Neuronal stem cell (in vitro differentiated cells): Measurements from ENCODE around the gene CAND2.
"Not testable (repeated sequence)": the region's sequence is repeated elsewhere in the genome, so short reads cannot be mapped to it uniquely, and the experiment has no call there.

Source experiments
- DNase-seq: peaks from one replicate; pipeline ENCODE4 v3.0.0-alpha.2; 2013; ENCODE audit warnings: low spot score
- H2AFZ ChIP-seq: one replicate; pipeline ENCODE4 v1.6.1; 2013; ENCODE audit warnings: mild to moderate bottlenecking, low read length, inconsistent platforms
- H2AK5ac ChIP-seq: 2 replicates; pipeline ENCODE4 v1.6.1; 2013; ENCODE audit warnings: low read depth, mild to moderate bottlenecking, inconsistent platforms, low read length, moderate library complexity, mixed read lengths
- H2BK120ac ChIP-seq: 2 replicates; pipeline ENCODE4 v1.6.1; 2013; ENCODE audit warnings: low read depth, mild to moderate bottlenecking, inconsistent platforms, low read length, moderate library complexity, mixed read lengths
- H2BK12ac ChIP-seq: one replicate; pipeline ENCODE4 v1.6.1; 2013; ENCODE audit warnings: low read length, inconsistent platforms
- H2BK15ac ChIP-seq: 2 replicates; pipeline ENCODE4 v1.6.1; 2013; ENCODE audit warnings: mild to moderate bottlenecking, low read length, inconsistent platforms, mixed read lengths
- H2BK5ac ChIP-seq: one replicate; pipeline ENCODE4 v1.6.1; 2013; ENCODE audit warnings: inconsistent platforms, mild to moderate bottlenecking, low read length, moderate library complexity
- H3K14ac ChIP-seq: one replicate; pipeline ENCODE4 v1.6.1; 2013; ENCODE audit warnings: low read length, inconsistent platforms
- H3K18ac ChIP-seq: 2 replicates; pipeline ENCODE4 v1.6.1; 2013; ENCODE audit warnings: low read length, inconsistent platforms
- H3K23ac ChIP-seq: 2 replicates; pipeline ENCODE4 v1.6.1; 2013; ENCODE audit warnings: low read depth, mild to moderate bottlenecking, mixed read lengths, low read length, inconsistent platforms; ENCODE audit not compliant: poor library complexity
- H3K27ac ChIP-seq: replicated peaks from 3 replicates; pipeline ENCODE4 v1.5.1; 2013; ENCODE audit warnings: low read length, inconsistent platforms
- H3K27me3 ChIP-seq, 3 experiments: 2 replicates each; pipeline ENCODE4 v1.6.1; 2013; ENCODE audit warnings: low read length in 3 of 3, mild to moderate bottlenecking in 2 of 3, inconsistent platforms in 1 of 3, low read depth in 1 of 3, mixed read lengths in 1 of 3, moderate library complexity in 1 of 3; ENCODE audit not compliant: control insufficient read depth in 3 of 3, insufficient read depth in 3 of 3
- H3K36me3 ChIP-seq, 2 donors: replicated peaks in 1 of 2; 2 replicates each; pipeline ENCODE4 v1.6.1; 2013; ENCODE audit warnings: low read length in 2 of 2; ENCODE audit not compliant: control insufficient read depth in 2 of 2, insufficient read depth in 2 of 2
- H3K4ac ChIP-seq: 2 replicates; pipeline ENCODE4 v1.6.1; 2013; ENCODE audit warnings: inconsistent platforms, mild to moderate bottlenecking, low read length, moderate library complexity
- H3K4me1 ChIP-seq, 2 donors: 1 replicate in 1 of 2; 2 replicates in 1 of 2; pipeline ENCODE4 v1.6.1; 2013; ENCODE audit warnings: low read length in 2 of 2, low read depth in 1 of 2; ENCODE audit not compliant: control insufficient read depth in 2 of 2, insufficient read depth in 1 of 2
- H3K4me2 ChIP-seq: one replicate; pipeline ENCODE4 v1.6.1; 2013; ENCODE audit warnings: mild to moderate bottlenecking, low read length, inconsistent platforms; ENCODE audit not compliant: insufficient read depth, poor library complexity, severe bottlenecking
- H3K4me3 ChIP-seq, 2 donors: 2 replicates each; pipeline ENCODE4 v1.5.1; 2013; ENCODE audit warnings: low read length in 2 of 2, mild to moderate bottlenecking in 2 of 2, inconsistent platforms in 1 of 2, moderate library complexity in 1 of 2
- H3K79me1 ChIP-seq: one replicate; pipeline ENCODE4 v1.6.1; 2013; ENCODE audit warnings: low read depth, mild to moderate bottlenecking, inconsistent platforms, low read length, moderate library complexity
- H3K9ac ChIP-seq: one replicate; pipeline ENCODE4 v1.6.1; 2013; ENCODE audit warnings: mild to moderate bottlenecking, low read depth, low read length, inconsistent platforms; ENCODE audit not compliant: poor library complexity
- H3K9me3 ChIP-seq, 2 donors: replicated peaks in 1 of 2; 2 replicates each; pipeline versions ENCODE3 to v1.6.1; 2013; ENCODE audit warnings: low read length in 2 of 2, mild to moderate bottlenecking in 2 of 2, inconsistent platforms in 1 of 2, low read depth in 1 of 2, mixed read lengths in 1 of 2, moderate library complexity in 1 of 2; ENCODE audit not compliant: control insufficient read depth in 2 of 2, insufficient read depth in 1 of 2
- H4K8ac ChIP-seq: one replicate; pipeline ENCODE4 v1.6.1; 2013; ENCODE audit warnings: low read depth, mild to moderate bottlenecking, inconsistent platforms, low read length, moderate library complexity
- H4K91ac ChIP-seq: one replicate; pipeline ENCODE4 v1.6.1; 2013; ENCODE audit warnings: low read length, low read depth, mild to moderate bottlenecking, inconsistent platforms; ENCODE audit not compliant: poor library complexity
- WGBS, 2 donors: extraction: QIAGEN DNeasy Blood & Tissue Kit; methylation state at CpG; one replicate each; pipeline ENCODE4 v1.1.7; 2013; ENCODE audit warnings: missing lambda C conversion rate in 2 of 2, mixed read lengths in 1 of 2; ENCODE audit not compliant: insufficient read length in 2 of 2, insufficient replicate concordance in 1 of 2; ENCODE audit errors: extremely low coverage in 2 of 2; 5-methylcytosine and 5-hydroxymethylcytosine counted together

Gene CAND2

DNA sequence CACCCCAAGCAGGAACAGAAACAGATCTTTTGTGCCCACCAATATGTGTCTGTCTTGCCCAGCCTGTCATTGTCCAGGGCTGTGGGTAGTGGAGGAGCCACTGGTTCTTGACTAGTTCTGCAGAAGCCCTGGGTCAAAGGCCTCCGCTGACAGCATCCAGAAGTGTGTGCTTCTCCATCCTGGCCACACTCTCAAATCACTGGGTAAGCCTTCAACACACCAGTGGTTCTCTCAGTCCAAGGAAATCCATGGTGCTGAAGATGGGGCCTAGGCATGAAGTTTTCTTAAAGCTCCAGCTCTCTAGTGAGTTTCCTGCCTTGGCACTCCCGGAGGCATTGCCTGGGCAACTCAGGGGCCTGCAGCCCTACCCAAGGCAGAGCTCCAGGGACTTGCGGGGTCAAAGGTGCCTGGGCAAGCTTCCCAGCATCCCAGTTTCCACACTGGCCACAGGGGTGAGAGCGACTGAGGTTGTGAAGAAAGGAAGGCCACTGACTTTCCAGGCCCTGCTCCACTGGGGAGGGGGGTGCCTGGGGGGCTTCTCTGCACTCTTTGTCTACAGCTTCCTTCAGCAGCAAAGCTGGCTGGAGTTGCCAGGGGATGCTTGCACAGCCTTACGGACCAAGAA is 82.8 kb downstream of the CAND2 start:
- H3K18ac ChIP-seq, result no peak overlapping the region
- peaks cover 9 to 11% of the 10 kb centered on the region in 2 donors for H3K4me1 ChIP-seq
- no peak overlapping the region for H4K8ac ChIP-seq
- no peak overlapping the region for H3K9ac ChIP-seq
- H2BK120ac ChIP-seq, result no peak overlapping the region
- no peak overlapping the region for H2AFZ ChIP-seq
- H3K27ac ChIP-seq, result no peak overlapping the region
- H3K23ac ChIP-seq, result peak overlapping the region; percentile 25
- H3K79me1 ChIP-seq, result no peaks in the 10 kb centered on the region
- no peak overlapping the region for H2BK5ac ChIP-seq
- DNase-seq, result no peak
- H2AK5ac ChIP-seq, result no peak overlapping the region
- no peak overlapping the region for H3K4me3 ChIP-seq
- no peaks in the 10 kb centered on the region for H3K36me3 ChIP-seq
- no peak overlapping the region for H2BK15ac ChIP-seq
- H4K91ac ChIP-seq, result no peak overlapping the region
- H3K4ac ChIP-seq, result no peak overlapping the region
- H3K9me3 ChIP-seq, result no peaks in the 10 kb centered on the region
- no CpG with 5 or more reads among the region's 5 CpGs for WGBS, 2 donors
- H2BK12ac ChIP-seq, result no peak overlapping the region
- H3K14ac ChIP-seq, result no peak overlapping the region
- no peak overlapping the region for H3K4me2 ChIP-seq
- peaks cover 0 to 25% (median 2%) of the 10 kb centered on the region in 3 experiments for H3K27me3 ChIP-seq

- H3K4me1 ChIP-seq, H3K4me2 ChIP-seq, H4K8ac ChIP-seq, H4K91ac ChIP-seq, H3K18ac ChIP-seq, H3K79me1 ChIP-seq, H3K9me3 ChIP-seq, H3K4me3 ChIP-seq, H2BK12ac ChIP-seq, H3K9ac ChIP-seq, H3K14ac ChIP-seq, H3K27ac ChIP-seq, H2BK15ac ChIP-seq, H2AK5ac ChIP-seq, DNase-seq, H2BK5ac ChIP-seq, H3K23ac ChIP-seq, H2BK120ac ChIP-seq, H3K36me3 ChIP-seq, H2AFZ ChIP-seq, H3K4ac ChIP-seq: not testable (repeated sequence)
- peaks cover 0 to 30% (median 0%) of the 10 kb centered on the region in 3 experiments for H3K27me3 ChIP-seq
- WGBS, 2 donors, result no CpG with 5 or more reads among the region's 12 CpGs
Measured at GRCh38 chr3:12881858-12882257, 85.4 kb downstream of the CAND2 start.

GRCh38 chr3:12882336-12883310 is 86.1 kb downstream of the CAND2 start:
- Histone ChIP-seq H2AFZ (no peak overlapping the region), H3K23ac (no peak overlapping the region), H3K27me3 (peaks cover 0 to 23% (median 0%) of the 10 kb centered on the region in 3 experiments), H2BK5ac (no peak overlapping the region), H3K79me1 (no peaks in the 10 kb centered on the region), H3K18ac (peak overlapping the region; percentile 39), H2AK5ac (no peak overlapping the region), H3K9me3 (no peaks in the 10 kb centered on the region), H4K8ac (no peak overlapping the region), H3K9ac (no peak overlapping the region), H3K36me3 (no peaks in the 10 kb centered on the region), H3K4me2 (no peak overlapping the region), H3K4me1 (peaks cover 0 to 2% of the 10 kb centered on the region in 2 donors), H3K4ac (no peak overlapping the region), H2BK15ac (no peak overlapping the region), H2BK120ac (no peak overlapping the region), H3K4me3 (no peak overlapping the region), H3K14ac (peak overlapping the region; percentile 64), H2BK12ac (peak overlapping the region; percentile 16), H4K91ac (no peak overlapping the region), H3K27ac (no peak overlapping the region)
- no CpG with 5 or more reads among the region's 62 CpGs for WGBS, 2 donors
- DNase-seq, result no peak

DNA sequence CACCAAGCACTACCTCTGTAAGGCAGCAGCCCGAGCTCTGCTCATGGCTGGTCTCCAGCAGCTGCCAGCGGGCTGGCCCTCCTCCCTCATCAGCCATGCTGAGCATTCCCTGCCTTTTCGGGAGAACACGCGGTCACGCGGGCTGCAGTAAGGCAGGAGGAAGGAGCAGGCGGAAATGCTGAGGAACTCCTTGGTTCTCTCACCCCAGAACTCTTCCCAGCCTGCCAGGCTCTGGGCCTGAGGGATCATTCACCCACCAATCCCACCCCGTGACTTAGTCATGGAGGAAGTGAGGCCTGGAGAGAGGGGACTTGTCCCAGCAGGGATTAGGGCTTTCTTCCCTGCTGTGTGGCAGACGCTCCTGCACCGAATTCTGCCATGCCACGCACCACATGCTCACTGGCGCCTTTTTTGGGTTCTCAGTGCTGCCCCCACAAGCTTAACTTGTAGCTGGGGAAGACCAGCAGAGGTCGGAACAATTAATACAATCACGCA is 87.8 kb downstream of the CAND2 start:
- Histone ChIP-seq H3K18ac (peak overlapping the region; percentile 39), H3K27ac (no peak overlapping the region), H3K27me3 (peaks cover 0 to 23% (median 0%) of the 10 kb centered on the region in 3 experiments), H2BK15ac (no peak overlapping the region), H2BK5ac (no peak overlapping the region), H3K4me2 (no peak overlapping the region), H3K9ac (no peak overlapping the region), H3K4me3 (no peak overlapping the region), H3K9me3 (no peaks in the 10 kb centered on the region), H3K4ac (no peak overlapping the region), H2AFZ (peak overlapping the region; percentile 18), H2AK5ac (peak overlapping the region; percentile 30), H3K79me1 (no peaks in the 10 kb centered on the region), H3K14ac (peak overlapping the region; percentile 41), H2BK12ac (no peak overlapping the region), H4K8ac (no peak overlapping the region), H3K4me1 (peaks cover 0 to 2% of the 10 kb centered on the region in 2 donors), H3K23ac (peak overlapping the region; percentile 69), H4K91ac (no peak overlapping the region), H2BK120ac (no peak overlapping the region), H3K36me3 (no peaks in the 10 kb centered on the region)
- no peak for DNase-seq
- WGBS, 2 donors, result no CpG with 5 or more reads among the region's 15 CpGs
